ENCODE results near the gene CD37. TPM values are rescaled to one million over a fixed set of nuclear protein-coding genes. Genes with fewer than 3 reads are reported as not detected.
A peak's percentile ranks its signal among the peaks of the same experiment; 100 is the strongest.

CD37 gene
- total RNA-seq, 1 donor from 2014 or later: not detected

DNA sequence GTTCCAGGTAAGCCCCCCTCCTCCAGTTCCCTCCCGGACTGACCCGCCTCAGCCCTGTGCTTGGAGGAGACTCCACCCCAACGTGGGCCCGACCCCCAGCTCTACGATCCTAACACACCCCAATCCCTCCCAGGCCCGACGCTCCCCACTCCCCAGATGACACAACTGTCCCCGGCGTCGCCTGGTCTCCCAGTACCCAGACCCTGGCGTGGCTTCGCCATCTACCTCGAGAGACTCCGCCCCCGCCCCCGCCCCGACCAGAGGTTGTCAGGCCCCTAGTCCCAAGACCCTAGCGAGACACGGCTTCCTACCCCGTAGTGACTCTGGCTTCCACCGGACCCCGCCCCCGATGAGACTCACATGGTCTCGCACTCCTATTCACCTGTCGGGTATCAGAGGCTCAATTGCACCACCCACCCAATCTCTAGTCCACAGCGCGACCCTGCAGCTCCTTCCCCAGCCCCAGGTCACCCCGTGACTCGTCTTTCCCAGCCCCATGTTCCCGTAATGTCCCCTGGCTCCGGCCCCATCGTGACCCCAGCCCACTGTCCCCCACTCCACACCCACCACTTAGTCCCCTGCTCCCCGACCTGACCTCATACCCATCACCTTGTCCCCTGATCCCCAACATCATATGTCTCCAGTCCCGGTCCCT, 2.9 kb downstream of the CD37 start:
- DNase-seq (ENCODE audit: low read depth): no peak
- Histone ChIP-seq H3K36me3 (ENCODE audit: control insufficient read depth, insufficient read depth, low read length) (peaks cover 7% of the 10 kb centered on the region), H3K4me3 (ENCODE audit: low read depth, low read length) (no peak overlapping the region), H3K27me3 (ENCODE audit: control insufficient read depth, insufficient read depth, low read length) (peaks cover 2% of the 10 kb centered on the region)
- TF ChIP-seq, protein P1, sequence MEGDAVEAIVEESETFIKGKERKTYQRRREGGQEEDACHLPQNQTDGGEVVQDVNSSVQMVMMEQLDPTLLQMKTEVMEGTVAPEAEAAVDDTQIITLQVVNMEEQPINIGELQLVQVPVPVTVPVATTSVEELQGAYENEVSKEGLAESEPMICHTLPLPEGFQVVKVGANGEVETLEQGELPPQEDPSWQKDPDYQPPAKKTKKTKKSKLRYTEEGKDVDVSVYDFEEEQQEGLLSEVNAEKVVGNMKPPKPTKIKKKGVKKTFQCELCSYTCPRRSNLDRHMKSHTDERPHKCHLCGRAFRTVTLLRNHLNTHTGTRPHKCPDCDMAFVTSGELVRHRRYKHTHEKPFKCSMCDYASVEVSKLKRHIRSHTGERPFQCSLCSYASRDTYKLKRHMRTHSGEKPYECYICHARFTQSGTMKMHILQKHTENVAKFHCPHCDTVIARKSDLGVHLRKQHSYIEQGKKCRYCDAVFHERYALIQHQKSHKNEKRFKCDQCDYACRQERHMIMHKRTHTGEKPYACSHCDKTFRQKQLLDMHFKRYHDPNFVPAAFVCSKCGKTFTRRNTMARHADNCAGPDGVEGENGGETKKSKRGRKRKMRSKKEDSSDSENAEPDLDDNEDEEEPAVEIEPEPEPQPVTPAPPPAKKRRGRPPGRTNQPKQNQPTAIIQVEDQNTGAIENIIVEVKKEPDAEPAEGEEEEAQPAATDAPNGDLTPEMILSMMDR (IDR thresholded peaks at IDR 0.05; ENCODE audit: insufficient read depth, low read length, severe bottlenecking): no peak
- FAIRE-seq: no peak

DNA sequence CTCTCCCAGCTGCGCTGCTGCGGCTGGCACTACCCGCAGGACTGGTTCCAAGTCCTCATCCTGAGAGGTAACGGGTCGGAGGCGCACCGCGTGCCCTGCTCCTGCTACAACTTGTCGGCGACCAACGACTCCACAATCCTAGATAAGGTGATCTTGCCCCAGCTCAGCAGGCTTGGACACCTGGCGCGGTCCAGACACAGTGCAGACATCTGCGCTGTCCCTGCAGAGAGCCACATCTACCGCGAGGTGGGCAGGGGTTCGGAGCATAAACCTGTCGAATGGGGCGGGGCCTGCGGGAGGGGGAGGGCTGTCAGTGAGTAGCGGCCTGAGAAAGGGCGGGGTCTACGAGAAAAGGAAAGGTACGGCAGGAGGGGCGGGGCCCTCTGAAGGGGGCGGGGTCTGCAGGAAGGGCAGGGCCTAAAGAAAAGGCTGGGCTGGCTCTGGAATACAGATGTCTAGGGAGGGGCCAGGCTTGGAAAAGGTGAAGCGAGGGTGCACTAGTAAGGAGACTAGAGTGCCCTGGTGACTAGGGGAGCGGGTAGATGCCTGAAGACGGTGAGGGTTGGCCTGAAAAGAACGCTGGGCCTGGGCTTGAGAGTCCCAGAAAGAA, 3.6 kb downstream of the CD37 start:
- TF ChIP-seq, protein P1 (IDR thresholded peaks at IDR 0.05; ENCODE audit: insufficient read depth, low read length, severe bottlenecking): peak; percentile 1
- peak; percentile 83 for DNase-seq (ENCODE audit: low read depth)
- FAIRE-seq: no peak
- Histone ChIP-seq H3K27me3 (ENCODE audit: control insufficient read depth, insufficient read depth, low read length) (peaks cover 2% of the 10 kb centered on the region), H3K4me3 (ENCODE audit: low read depth, low read length) (peak overlapping the region; percentile 25), H3K36me3 (ENCODE audit: control insufficient read depth, insufficient read depth, low read length) (peaks cover 7% of the 10 kb centered on the region)

DNA sequence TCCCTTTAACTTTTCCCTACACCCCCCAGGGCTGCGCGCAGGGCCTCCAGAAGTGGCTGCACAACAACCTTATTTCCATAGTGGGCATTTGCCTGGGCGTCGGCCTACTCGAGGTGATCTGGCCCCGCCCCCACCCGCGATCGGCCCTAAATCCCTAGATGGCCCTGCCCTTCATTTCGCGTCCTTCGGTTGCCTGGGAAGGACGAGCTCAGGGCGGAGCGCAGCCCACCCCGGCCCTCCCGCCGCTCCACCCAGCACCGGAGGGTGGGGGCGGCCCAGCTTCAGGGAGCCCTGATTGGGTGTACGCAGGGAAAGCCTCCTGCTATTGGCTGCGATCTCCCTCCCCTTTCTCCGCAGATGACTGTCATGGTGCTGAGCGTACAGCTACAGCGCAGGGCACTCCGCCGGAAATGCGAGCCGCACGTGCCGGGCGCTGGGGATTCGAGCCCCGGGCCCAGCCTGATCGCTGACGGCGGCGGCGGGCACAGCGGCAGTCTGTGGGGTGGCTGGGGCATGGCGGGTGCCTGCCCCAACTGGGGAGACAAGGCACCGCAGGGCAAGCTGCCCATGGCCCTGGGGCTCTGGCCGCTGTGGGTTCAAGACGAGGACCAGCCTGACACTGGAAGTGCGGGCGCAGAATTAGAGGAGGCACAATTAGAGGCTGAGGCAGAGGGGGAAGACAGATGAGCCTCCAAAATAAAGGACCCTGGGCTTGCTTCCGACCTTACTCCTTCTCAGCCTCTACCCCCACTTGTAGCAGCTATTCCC, 4.3 kb downstream of the CD37 start:
- peak; percentile 82 for DNase-seq (ENCODE audit: low read depth)
- TF ChIP-seq, protein P1 (IDR thresholded peaks at IDR 0.05; ENCODE audit: insufficient read depth, low read length, severe bottlenecking): no peak
- no peak for FAIRE-seq

DNA sequence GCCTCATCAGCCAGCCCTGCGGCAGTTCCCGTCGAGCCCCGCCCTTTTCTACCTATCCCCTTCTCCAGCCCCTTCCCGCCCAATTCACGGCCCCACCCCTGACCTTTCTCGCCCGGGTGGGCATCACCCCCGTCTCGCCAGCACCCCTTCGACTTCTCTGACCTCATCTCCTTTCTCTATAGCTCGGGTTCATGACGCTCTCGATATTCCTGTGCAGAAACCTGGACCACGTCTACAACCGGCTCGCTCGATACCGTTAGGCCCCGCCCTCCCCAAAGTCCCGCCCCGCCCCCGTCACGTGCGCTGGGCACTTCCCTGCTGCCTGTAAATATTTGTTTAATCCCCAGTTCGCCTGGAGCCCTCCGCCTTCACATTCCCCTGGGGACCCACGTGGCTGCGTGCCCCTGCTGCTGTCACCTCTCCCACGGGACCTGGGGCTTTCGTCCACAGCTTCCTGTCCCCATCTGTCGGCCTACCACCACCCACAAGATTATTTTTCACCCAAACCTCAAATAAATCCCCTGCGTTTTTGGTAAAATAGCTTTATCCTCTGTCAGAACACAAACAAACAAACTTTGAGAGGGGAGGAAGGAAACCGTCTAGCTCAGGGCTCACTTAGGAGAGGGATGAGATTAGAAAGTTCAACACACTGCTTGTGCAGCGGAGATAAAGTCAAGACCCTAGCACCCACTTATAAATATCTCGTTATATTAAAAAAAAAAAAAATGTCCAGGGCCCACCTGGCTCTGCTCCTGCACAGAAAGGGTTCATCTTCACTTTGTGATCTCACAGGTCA, 5.1 kb downstream of the CD37 start:
- FAIRE-seq: no peak
- no peak for DNase-seq (ENCODE audit: low read depth)
- peak overlapping the region; percentile 25 for H3K4me3 ChIP-seq (ENCODE audit: low read depth, low read length)
- peaks cover 2% of the 10 kb centered on the region for H3K27me3 ChIP-seq (ENCODE audit: control insufficient read depth, insufficient read depth, low read length)
- TF ChIP-seq, protein P1 (IDR thresholded peaks at IDR 0.05; ENCODE audit: insufficient read depth, low read length, severe bottlenecking): no peak
- H3K36me3 ChIP-seq (ENCODE audit: control insufficient read depth, insufficient read depth, low read length): peaks cover 8% of the 10 kb centered on the region

More for the DNA sequence above, 4.3 kb downstream of the CD37 start:
- Histone ChIP-seq H3K4me3 (ENCODE audit: low read depth, low read length) (peak overlapping the region; percentile 25), H3K27me3 (ENCODE audit: control insufficient read depth, insufficient read depth, low read length) (peaks cover 2% of the 10 kb centered on the region), H3K36me3 (ENCODE audit: control insufficient read depth, insufficient read depth, low read length) (peaks cover 8% of the 10 kb centered on the region)

DNA sequence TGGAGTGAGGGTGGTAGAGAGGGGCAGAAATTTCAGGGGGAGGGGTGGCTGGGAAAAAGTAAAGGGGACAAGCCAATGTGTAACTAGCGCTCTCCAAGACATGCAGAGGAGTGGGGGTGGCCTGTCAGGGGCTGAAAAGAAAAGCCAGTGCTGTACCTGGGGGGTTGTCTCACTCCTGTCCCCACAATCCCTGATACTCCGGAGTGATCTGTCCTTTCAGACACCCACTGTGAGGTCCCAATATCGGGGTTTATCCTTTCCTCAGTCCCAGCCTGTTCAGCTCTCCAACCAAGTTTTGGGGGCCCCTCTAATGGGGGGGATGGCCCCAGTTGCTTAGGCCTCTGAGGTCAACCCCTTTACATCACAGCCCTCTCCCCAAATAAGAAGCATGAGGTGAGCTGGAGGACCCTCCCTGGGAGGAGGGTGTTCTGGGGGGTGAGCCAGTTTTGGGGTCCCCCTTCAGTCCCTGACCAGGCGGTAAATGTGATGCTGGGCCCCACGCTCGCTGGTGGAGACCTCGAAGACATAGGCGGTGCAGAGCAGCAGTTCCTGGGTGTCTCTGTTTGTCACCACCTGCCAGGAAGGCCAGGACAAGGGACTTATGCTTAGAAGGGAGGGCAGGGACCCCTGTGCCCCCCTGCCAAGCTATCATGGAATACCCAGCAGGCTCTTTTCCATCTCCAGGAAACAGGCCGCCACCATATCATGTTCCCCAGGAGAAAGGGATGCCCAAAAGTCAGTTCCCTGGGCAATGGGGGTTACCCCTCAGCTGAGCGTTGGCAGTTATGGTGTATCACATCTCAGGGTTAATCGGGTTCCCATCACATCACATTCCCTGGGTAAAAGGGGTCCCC, 5.9 kb downstream of the CD37 start:
- H3K27me3 ChIP-seq (ENCODE audit: control insufficient read depth, insufficient read depth, low read length): peaks cover 2% of the 10 kb centered on the region
- no peak overlapping the region for H3K4me3 ChIP-seq (ENCODE audit: low read depth, low read length)
- FAIRE-seq (no peak), DNase-seq (ENCODE audit: low read depth) (no peak)
- TF ChIP-seq, protein P1 (IDR thresholded peaks at IDR 0.05; ENCODE audit: insufficient read depth, low read length, severe bottlenecking): no peak
- H3K36me3 ChIP-seq (ENCODE audit: control insufficient read depth, insufficient read depth, low read length): peaks cover 8% of the 10 kb centered on the region

All from bronchial epithelial cell (primary cell).